Stimulated activated CD8-positive, alpha-beta memory T cell treated with anti-CD3 and anti-CD28 coated beads, Interleukin-7, amount 100 ng/mL, for 24 hours (primary cell): ENCODE results near the gene NTN1.

Source experiments
- DNase-seq: peaks from one replicate; pipeline ENCODE4 v3.0.0-alpha.2; 2020; ENCODE audit warnings: low read depth

Gene NTN1

DNA sequence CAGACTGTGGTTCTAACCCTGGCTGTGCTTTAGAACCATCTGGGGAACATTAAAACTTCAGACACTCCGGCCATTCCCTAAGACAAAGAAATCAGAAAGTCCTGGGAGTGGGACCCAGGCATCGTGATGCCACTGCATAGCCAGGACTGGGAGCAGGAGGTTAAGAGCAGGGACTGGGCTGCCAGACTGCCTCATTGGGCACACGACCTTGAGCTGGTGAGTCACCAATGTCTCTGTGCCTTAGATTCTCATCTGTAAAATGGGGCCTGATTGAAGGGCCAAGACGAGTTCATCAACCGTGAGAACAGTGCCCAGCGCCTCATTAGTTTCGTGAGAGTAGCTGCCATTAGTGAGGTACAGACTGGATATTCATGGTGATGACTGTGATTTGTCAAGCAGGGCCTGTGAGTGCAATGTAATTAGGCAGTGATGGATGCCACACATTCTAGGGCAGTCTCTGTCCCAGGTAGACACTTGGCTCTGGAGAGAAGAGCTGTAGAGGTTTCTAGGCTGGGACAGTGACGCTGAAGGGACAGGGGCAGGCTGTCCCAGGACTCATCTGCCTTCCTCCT, 196.8 kb downstream of the NTN1 start:
- DNase-seq: no peak

DNA sequence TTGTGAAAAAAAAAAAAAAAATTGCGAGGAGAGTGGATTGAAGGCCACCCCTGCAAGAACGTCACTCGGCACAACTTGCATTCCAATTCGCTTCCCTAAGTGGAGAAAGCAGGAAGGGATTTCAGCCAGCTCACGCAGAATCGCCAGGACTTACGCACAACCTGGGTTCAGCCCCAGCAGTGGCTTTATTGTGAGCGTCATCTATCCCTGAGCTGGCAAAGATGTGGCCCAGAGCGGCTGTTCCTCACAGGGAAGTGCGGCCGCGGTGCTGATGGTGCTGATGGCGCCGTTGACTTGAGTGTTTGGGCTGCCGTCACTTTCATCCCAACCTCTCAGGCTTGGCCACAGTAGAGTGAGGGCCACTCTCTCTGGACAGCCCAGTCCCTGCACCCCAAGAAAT, 197.6 kb downstream of the NTN1 start:
- no peak for DNase-seq

DNA sequence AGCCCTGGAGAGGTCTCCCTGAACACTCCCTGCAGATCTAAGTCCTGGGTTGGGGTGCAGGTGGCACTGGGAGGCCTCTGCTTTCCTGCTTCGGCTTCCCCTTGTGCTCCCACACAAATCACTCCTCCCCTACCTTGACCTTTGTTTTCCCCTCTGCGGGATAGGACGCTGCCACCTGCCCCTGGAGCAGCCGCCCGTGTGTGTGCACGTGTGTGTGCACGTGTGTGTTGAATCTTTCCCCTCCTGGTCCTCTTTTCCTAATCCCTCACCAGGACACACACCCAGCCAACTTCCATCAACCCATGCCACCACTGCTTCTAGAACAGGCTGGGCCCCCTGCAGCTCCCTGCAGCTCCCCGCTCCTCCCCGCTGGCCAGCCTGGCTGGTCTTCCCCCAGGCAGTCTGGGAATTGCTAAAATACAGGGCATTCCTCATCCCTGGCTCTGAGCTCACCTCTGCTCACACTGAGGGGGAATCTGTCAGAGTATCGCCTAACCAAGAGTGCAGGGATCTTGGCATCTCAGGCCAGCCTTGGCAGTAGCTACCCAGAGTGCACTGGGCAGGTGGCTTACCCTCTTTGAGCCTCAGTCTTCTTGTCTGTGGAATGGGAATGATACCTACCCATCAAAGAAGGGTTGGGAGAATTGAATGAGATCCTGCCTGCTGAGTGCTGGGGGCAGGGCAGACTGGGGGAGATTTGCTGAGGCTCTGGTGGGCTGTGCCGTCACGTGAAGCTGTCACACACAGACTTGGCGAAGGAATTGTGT, 198.5 kb downstream of the NTN1 start:
- DNase-seq: no peak

DNA sequence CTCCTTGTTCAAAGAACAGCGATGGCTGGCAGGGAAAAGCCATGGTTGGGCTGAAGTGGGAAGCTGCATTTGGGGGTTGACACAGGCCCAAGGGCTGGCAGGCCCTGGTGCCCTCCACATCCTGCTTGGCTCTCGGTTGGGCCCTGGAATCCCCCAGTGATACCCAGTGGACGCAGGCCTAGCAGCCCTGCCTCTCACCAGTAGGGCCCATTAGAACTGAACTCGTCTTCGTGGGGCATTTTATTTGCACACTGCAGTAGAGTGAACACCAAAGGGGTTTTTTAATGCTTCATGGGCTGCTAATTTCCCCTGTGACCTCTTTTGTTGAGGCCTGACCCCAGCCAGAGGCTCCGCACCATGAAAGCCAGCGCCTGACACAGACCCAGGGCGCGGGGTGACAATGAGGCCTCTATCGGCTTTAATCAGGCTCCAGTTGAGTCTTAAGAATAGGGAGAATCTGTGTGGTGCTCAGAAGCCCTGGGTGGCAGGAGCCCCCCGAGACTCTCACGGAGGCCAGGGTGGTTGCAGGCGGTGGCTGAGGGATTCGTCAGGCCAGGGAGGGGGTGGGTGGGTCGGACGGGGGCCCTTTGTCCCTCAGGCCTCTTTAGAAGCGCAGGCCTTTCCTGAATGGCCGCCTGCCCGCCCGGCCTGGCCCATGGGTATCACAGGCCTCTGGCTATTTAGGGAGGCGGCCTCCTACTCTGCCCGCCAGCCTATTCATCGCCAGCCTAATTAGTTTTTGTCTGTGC, 199.3 kb downstream of the NTN1 start:
- no peak for DNase-seq

DNA sequence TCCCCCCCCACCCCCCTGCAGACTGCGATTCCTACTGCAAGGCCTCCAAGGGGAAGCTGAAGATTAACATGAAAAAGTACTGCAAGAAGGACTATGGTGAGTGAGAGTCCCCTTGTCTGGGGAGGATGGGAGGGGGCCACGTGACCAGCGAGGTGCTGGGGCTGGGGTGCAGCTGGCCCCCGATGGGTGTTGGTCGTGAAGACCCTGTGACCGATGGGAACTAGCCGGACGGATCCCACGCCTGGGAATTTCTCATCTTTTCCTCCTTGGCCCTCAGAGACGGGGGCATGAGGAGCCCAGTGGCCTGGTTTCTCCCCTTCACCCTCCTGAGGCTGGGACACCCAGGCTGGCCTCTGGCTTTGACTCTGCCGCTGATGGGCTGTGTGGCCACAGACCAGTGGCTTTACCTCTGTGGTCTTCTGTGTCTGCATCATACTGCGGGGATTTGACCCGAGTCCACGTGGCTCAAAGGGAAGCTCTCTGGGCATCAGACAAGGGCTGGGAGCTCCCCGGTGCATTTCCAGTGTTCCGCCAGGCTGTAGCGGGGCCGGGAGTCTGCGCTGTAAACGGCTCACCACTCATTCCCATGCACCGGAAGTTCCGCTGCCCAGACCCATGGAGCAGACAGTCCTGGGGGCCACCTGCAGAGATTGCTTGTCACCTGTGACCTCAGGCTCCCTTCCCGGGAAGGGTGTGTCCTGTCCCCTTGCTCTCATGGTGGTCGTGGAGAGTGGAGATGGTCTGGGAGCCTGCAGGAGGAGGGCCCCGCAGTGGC, 200.0 kb downstream of the NTN1 start:
- no peak for DNase-seq

DNA sequence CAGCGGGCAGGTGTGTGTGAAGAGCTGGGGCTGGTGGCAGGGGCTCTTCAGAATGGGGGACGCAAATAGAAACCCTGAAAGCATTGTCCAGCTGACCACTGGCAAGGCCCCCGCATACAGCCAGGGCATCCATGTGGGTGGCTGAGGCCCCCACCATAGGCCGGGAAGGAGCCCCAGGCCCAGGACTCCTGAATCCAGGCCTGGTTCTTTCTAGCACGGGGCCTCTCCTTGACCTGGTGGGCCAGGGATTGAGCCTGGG, 200.5 kb downstream of the NTN1 start:
- DNase-seq: no peak

DNA sequence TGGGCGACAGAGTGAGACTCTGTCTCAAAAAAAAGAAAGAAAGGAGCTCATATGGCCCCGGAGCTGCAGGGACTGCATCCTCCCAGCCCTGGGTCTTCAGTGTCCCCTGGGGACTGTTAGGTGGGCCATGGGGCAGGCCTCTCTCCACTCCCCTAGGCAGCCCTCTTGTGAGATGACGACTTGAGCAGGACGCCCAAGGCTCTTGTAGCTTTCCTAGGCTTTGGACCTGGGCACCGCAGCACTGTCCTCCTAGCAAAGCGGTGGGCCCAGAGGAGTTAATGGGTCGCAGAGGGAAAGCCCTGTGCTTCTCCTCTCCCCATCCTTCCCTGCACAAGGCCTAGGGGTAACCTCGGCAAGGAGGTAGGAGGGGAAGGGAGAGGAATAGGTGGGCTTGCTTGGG, 202.2 kb downstream of the NTN1 start:
- no peak for DNase-seq

DNA sequence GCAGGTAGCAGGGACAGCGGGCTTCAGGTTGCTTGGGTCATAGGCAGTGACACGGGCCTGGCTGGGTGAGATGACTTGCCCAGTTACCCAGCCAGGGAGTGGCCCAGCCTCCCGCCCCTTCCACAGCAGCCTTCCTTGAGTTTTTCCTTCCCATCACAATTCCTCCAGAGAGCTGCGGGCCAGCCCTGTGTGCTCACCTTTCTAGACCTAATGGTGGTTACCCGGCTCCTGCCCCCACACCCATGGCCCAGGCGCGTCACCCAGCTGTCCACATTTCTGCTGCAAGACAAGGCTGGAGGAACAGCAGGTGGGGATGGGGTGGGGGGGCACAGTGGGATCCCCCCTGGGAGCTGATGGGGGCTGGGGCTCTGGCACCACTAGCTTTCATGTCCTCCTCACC, 203.2 kb downstream of the NTN1 start:
- no peak for DNase-seq

DNA sequence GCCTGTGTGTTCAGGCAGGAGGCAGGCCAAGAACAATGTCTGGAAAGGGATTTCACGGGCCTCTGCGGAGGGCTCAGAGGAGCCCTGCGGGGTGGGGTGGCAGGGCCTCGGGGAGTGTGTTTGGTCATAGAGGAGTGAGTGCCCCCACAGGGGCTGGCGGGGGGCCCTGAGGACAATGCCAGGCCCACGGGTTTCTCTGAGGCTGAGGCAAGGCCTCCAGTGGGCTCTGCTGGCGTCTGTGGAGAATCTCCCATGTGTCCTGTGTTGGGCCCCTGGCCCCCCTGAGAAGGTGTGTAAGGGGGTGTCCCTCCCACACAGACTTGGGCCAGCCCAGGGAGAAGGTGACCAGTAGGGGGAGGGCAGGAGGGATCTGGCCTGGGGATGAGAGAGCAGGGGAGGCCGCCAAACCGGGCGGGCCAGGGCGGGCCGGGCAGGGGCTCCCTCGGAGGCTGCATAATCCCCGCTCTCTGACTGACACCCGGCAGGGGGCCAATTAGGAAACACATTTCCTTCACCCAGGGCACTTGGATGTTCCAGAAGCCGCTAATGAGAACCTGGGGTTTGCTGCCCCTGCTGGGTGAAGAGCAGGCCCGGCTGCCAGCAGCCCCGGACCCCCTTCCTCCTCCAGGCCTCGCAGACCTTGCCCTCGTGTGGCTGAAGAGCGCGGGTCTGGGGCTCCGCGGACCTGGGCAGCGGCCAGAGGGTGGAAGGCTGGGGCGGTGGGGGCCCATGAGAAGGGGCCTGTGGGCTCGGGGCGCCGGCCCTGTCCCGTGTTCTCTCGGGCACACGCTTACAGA, 204.2 kb downstream of the NTN1 start:
- DNase-seq: no peak

DNA sequence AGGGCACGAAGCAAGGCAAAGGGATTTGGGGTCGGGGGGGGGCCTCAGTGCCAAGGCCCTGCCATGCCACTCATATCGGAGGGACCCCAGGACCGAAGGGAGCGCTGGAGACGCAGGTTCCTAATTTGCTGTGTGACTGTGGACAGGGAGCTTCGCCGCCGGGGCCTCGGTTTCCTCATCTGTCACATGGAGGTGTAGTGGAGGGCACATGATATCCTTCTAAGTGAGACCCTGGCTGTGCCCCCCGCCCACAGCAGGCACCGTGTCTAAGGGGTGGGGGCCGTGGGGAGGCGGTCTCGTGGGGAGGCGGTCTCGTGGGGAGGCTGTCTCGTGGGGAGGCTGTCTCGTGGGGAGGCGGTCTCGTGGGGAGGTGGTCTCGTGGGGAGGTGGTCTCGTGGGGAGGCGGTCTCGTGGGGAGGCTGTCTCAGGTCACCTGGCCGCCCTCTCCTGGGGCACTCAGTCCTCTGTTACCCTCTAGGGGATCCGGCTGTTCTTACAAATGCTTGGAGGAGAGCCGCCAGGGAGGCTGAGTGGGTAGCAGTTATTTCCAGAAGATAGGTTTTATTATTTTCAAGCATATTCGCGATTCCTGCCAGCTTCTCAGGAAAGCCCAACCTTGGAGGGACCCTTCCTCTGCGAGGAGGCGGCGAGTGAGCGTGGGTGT, 205.0 kb downstream of the NTN1 start:
- DNase-seq: no peak

DNA sequence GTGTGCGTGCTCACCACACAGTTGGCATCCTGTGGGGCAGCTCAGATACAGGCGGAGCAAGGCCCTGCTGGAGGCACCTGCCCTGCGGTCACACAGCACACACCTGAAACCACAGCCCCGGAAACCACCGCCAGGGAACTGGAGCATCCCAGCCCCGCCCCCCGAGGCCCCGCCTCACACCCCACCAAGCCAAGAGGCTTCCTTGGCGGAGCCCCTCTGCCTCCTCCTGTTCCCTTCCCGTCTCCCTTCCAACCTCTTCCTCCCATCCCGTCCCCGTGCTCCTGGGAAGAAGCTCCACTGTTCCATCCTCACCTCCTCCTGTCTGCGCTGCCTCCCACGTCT, 205.5 kb downstream of the NTN1 start:
- DNase-seq: no peak

DNA sequence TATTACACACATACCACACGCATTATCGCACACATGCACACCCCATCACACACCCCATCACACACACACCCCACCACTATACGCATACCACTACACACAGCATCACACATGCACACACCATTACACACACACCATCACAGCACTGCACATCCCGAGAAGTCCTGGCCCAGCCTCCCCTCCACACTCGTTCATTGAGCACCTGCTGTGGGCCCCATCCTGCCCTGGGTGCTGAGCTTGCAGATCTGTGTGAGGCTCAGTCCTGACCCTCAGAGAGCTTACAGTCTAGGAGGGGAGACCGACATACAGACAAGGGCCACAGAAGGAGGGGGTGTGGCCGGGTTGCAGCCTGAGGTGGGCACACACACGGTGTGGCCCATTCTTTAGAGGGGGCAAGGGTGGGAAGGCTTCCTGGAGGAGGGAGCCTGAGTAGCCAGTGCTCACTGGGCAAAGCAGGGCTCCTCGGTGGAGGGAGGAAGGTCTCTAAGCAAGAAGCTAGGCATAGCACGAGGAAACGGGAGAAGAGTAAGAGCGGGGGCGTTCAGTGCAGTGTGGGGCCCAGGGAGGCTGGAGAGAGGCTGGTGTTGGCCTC, 206.6 kb downstream of the NTN1 start:
- DNase-seq: no peak

DNA sequence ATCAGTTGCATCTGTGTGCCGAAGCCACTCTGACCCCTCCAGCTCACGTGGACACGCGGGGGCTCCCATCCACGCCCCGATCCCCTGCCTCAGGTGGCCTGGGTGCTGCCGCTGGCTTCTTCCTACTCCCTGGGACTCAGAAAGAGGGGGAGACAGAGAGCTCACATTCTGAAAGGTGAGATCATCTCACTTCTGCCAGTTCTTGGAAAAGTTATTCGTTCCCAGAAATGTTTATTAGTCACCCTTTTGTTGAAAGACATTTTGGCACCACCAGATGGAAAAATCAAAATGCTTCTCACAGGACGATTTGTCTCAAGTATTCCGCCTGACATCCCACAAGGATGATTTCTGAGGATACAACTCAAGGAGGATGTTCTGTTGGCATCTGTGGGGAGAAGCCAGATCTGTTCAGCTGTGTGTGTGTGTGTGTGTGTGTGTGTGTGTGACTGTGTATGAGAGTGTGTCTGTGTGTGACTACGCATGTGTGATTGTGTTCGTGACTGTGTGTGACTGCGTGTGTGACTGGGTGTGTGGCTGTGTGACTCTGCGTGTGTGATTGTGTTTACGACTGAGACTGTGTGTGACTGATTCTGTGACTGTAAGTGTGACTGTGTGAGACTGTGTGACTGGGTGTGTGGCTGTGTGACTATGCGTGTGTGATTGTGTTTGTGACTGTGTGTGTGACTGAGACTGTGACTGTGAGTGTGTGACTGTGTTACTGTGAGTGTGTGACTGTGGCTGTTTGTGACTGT, 207.3 kb downstream of the NTN1 start:
- no peak for DNase-seq

DNA sequence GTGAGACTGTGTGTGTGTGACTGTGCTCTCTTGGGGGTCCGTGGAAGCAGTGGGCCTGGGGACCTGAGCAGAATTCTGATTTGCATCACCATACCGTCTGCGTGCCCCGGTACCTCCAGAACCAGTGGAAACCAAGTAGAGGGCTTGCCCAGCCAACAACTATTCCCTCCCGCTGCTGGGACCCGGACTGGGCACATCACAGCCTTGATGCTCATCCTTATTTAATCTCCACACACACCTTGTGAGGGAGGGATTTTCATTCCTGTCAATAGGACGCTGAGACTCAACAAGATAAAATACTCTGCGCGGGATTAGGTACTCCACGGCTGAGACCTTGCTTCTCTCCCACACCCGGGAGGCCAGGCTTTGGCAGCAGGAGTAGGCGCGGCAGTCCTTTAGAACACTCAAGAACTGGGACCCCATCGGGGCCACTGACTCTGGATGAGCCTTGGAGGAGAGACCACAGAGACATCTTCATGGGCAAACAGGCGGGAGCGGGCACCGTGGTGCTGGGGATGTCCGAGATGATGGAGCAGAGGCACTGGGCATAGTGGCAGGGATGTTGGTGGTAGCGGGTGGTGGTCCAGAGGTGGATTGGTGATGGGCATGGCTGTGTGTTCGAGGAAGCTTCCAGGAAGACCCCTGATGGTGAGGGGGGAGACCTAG, 208.0 kb downstream of the NTN1 start:
- DNase-seq: no peak

DNA sequence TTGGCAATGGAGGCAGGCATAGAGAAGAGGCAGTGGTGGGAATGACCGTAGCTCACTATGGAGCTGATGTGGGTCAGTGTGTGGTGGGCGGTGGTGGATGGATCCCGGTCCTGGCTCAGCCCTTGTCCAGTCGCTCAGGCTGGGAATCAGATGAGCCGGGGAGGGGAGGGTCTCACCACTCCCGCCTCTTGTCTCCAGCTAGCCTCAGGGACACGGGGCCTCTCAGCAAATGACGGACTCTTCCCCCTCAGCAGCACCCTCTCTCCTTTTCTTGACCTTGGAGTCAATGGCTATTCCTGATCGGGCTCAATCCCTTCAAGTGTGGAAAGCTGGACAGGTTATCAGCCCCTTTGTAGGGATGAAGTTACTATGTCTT, 208.5 kb downstream of the NTN1 start:
- DNase-seq: no peak

DNA sequence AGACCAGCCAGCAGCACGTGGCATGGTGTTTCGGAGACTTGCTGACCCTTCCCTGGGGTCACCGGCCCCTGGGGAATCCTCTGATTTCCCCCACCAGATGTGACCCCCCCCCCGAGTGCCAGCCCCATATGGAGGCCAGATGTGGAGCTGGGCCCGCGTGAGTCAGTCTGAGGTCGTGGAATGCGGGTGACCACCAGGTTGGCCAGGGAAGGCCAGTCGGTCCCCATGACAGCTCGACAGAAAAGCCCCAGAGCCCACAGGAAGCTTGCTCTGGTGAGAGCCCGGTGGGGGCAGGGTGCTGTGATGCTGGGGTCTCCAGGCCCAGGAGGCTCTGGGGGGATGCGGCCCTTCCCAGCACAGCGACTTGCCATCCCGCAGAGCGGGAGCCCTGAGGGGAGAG, 209.0 kb downstream of the NTN1 start:
- DNase-seq: no peak

DNA sequence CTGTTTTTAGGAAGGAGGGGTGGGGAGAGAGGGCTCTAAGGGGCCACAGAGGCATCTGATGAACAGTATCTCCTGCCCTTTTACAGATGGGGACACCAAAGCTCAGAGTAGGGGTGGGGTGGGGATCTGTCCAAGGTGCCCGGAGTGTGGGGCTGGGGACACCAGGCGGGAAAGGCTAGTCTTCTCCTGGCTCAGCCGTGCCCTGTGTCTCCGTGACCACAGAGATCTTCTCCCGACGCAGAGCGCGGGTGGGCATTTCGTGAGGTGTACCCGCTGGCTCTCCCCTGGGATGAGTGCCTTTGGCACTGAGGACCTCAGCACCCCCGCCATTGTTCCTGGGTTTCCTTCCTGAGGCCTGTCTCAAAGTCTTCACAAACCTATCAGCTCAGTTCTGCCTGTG, 209.6 kb downstream of the NTN1 start:
- no peak for DNase-seq

DNA sequence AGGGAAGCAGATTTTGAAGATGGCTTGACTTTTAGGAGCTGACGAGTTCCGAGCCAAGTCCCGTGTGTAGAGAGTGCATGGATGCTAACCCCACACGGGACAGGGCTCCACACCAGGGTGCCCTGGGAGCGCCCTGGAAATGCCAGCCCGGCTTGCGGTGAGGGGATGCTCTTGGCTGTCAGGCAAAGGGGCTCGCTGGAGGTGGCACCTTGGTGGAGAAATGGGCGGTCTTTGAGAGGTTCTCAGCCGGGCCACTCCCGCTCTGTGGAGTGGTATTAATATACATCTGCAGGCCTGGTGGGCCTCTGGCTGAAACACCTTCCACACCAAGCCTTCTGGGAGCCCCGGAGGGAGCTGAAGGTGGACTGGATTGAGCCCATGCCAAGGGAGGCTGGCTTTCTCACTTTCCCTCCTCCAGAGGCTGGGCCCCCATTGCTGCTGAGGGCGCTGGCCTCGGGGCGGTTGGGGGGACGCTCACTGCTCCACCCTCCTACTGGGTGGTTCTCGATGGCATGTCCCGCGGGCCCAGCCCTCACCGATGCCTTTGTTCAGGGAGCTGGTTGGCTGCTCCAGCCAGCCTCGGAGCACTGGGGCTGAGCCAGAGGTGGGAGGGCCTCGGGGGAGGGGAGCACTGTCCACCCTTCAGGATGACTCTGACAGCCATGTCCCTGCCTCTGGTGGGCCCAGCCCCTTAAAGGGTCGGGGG, 210.3 kb downstream of the NTN1 start:
- no peak for DNase-seq

DNA sequence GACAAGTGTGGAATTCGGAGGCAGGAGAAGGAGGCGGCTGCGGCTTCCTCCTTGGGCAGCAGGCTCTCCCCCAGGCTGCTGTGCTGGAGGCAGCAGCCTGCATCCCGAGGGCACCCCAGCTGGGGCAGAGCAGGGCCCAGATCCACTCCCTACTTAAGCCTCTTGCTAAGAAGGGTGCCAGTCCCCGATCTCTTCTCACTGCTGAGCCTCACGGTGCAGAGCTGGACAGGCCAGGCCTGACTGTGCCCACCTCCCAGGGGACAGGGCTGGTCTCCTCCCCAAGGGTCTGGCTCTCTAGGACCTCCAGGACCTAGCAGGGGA, 210.8 kb downstream of the NTN1 start:
- DNase-seq: no peak
